ENCODE results near the gene TSPAN18.

- TF ChIP-seq CTCF (IDR thresholded peaks at IDR 0.05 in 4 of 5, conservative IDR thresholded peaks at IDR 0.05 in 1 of 5) (no peak), POLR2A (IDR thresholded peaks at IDR 0.05) (no peak)
Measured at GRCh38 chr11:44920451-44920850, 193.7 kb downstream of the TSPAN18 start.

Measured in gastrocnemius medialis (tissue), 4 donors.